SK-N-SH (cell line): ENCODE measurements around the gene GGTLC2.
"Not testable (repeated sequence)": the region's sequence is repeated elsewhere in the genome, so short reads cannot be mapped to it uniquely, and the experiment has no call there.

Experiments
- TF ChIP-seq, protein P1 (sequence below): IDR thresholded peaks from 2 replicates; pipeline ENCODE4 v1.4.0; 2012; ENCODE audit warnings: low read depth
- TF ChIP-seq, protein P2 (sequence below): fragments of 200-600 bp; sonication (generic); IDR thresholded peaks from 2 replicates; pipeline ENCODE4 v1.6.1; 2017; ENCODE audit warnings: antibody characterized with exemption, mild to moderate bottlenecking, moderate library complexity

DNA sequence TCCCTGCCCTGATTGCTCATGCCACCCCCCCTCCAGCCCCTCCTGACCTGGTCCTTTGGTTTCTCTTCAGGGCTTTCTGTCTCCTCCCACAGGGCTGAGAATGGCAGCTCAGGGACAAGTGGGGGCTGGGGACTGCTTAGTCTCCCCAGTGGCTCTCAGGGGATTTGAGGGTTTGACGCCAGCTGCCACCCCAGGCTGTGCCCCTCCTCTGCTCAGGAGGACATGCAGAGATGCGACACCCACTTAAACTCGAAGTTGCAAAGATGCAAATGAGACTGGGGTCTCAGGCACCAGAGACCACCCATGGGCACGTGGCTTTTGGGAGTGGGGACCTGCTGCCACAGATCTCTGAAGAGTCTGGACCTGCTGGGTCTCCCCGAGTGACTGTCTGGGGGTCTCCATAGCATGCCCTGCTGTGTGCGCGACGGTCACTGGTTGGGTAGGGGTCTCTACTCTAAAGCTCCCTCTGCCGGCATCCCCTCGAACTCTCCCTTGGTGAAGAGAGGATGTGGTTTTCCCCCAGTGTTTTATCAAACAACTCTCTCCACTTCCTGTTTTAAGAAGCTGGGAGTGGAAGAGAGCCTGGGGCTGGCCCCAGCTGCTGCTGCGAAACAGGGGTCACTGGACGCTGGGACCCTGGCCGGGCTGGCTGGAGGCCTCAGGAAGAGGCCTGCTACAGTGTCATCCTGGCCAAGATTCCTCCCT lies 9.4 kb downstream of the GGTLC2 start:
- TF ChIP-seq, protein P1, sequence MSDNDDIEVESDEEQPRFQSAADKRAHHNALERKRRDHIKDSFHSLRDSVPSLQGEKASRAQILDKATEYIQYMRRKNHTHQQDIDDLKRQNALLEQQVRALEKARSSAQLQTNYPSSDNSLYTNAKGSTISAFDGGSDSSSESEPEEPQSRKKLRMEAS: not testable (repeated sequence)
- TF ChIP-seq, protein P2, sequence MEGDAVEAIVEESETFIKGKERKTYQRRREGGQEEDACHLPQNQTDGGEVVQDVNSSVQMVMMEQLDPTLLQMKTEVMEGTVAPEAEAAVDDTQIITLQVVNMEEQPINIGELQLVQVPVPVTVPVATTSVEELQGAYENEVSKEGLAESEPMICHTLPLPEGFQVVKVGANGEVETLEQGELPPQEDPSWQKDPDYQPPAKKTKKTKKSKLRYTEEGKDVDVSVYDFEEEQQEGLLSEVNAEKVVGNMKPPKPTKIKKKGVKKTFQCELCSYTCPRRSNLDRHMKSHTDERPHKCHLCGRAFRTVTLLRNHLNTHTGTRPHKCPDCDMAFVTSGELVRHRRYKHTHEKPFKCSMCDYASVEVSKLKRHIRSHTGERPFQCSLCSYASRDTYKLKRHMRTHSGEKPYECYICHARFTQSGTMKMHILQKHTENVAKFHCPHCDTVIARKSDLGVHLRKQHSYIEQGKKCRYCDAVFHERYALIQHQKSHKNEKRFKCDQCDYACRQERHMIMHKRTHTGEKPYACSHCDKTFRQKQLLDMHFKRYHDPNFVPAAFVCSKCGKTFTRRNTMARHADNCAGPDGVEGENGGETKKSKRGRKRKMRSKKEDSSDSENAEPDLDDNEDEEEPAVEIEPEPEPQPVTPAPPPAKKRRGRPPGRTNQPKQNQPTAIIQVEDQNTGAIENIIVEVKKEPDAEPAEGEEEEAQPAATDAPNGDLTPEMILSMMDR: not testable (repeated sequence)
